SU-DHL-6 (cell line): ENCODE measurements around the gene EMX1.

Source experiments
- EZH2phosphoT487 ChIP-seq: fragments of 200-600 bp; sonication (generic), shearing (Covaris generic); conservative IDR thresholded peaks from 2 replicates; pipeline ENCODE4 v1.6.1; 2018; ENCODE audit warnings: mild to moderate bottlenecking, antibody characterized with exemption, low read length, moderate library complexity, mixed read lengths
- TF ChIP-seq, protein P1 (sequence below): fragments of 200-600 bp; sonication (generic); IDR thresholded peaks from one replicate; pipeline ENCODE4 v1.5.1; 2017; ENCODE audit warnings: antibody characterized with exemption, mild to moderate bottlenecking, low read length, moderate library complexity; ENCODE audit not compliant: insufficient read depth, poor library complexity, severe bottlenecking

DNA sequence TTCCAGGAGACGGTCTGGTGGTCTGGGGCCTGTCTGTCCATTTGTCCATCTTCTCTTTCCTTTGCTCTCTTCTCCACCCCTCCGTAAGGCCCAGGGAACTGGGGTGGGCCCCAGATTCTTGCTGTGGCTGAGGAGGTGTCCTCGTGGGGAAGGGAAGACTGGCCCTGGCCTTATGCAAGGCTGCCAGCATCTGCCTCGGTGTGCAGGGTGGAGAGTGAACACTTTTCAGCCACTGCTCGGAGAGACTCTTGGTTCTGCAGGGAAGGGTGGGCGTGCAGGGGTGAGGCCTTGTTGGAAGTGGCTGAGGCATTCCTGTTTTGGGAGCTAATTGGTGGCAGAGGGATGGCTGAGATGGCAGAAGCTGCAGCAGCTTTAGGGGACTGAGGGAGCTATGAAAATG is 23.0 kb downstream of the EMX1 start:
- no peak for TF ChIP-seq EZH2phosphoT487
- TF ChIP-seq, protein P1, sequence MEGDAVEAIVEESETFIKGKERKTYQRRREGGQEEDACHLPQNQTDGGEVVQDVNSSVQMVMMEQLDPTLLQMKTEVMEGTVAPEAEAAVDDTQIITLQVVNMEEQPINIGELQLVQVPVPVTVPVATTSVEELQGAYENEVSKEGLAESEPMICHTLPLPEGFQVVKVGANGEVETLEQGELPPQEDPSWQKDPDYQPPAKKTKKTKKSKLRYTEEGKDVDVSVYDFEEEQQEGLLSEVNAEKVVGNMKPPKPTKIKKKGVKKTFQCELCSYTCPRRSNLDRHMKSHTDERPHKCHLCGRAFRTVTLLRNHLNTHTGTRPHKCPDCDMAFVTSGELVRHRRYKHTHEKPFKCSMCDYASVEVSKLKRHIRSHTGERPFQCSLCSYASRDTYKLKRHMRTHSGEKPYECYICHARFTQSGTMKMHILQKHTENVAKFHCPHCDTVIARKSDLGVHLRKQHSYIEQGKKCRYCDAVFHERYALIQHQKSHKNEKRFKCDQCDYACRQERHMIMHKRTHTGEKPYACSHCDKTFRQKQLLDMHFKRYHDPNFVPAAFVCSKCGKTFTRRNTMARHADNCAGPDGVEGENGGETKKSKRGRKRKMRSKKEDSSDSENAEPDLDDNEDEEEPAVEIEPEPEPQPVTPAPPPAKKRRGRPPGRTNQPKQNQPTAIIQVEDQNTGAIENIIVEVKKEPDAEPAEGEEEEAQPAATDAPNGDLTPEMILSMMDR: no peak
